HG03439 (cell line): ENCODE results near the gene SH3D19.

ENCODE experiments used
- ATAC-seq: cut with Tn5 transposase; IDR thresholded peaks from one replicate; pipeline ENCODE4 v1.9.1; 2021; ENCODE audit warnings: mild to moderate bottlenecking, moderate library complexity; ENCODE audit not compliant: unreplicated experiment

SH3D19 gene

GRCh38 chr4:151233600-151233999, 91.8 kb downstream of the SH3D19 start:
- no peak for ATAC-seq

- ATAC-seq: no peak
These were observed 93.3 kb downstream of the SH3D19 start for GRCh38 chr4:151231915-151232595.

GRCh38 chr4:151228189-151229119, 97.0 kb downstream of the SH3D19 start:
- ATAC-seq: no peak

- ATAC-seq: no peak
These were observed 97.7 kb downstream of the SH3D19 start for GRCh38 chr4:151227731-151228130.

GRCh38 chr4:151227172-151227571, 98.2 kb downstream of the SH3D19 start:
- ATAC-seq: no peak

- no peak for ATAC-seq
These were observed 99.1 kb downstream of the SH3D19 start for GRCh38 chr4:151226004-151226932.

GRCh38 chr4:151223465-151223864, 101.9 kb downstream of the SH3D19 start:
- no peak for ATAC-seq

GRCh38 chr4:151219948-151220347, 105.5 kb downstream of the SH3D19 start:
- no peak for ATAC-seq

GRCh38 chr4:151219091-151219490, 106.3 kb downstream of the SH3D19 start:
- no peak for ATAC-seq

- ATAC-seq: no peak
These were observed 107.1 kb downstream of the SH3D19 start for GRCh38 chr4:151218343-151218742.

- ATAC-seq: no peak
These were observed 108.1 kb downstream of the SH3D19 start for GRCh38 chr4:151217326-151217725.

GRCh38 chr4:151215295-151215694, 110.1 kb downstream of the SH3D19 start:
- no peak for ATAC-seq

GRCh38 chr4:151207868-151208267, 117.5 kb downstream of the SH3D19 start:
- no peak for ATAC-seq

- no peak for ATAC-seq
These were observed 118.2 kb downstream of the SH3D19 start for GRCh38 chr4:151207186-151207585.

GRCh38 chr4:151206241-151207005, 119.0 kb downstream of the SH3D19 start:
- ATAC-seq: no peak

GRCh38 chr4:151205722-151206121, 119.7 kb downstream of the SH3D19 start:
- no peak for ATAC-seq

GRCh38 chr4:151204925-151205524, 120.4 kb downstream of the SH3D19 start:
- ATAC-seq: no peak

GRCh38 chr4:151202851-151203455, 122.5 kb downstream of the SH3D19 start:
- ATAC-seq: no peak

- ATAC-seq: no peak
These were observed 123.0 kb downstream of the SH3D19 start for GRCh38 chr4:151202381-151202780.
